ENCODE results near the gene AIRE. TPM values are rescaled to one million over a fixed set of nuclear protein-coding genes. Genes with fewer than 3 reads are reported as not detected.
A peak's percentile ranks its signal among the peaks of the same experiment; 100 is the strongest.

The AIRE gene
- total and polyA plus RNA-seq, 2 of the 13 experiments (the other 11 are each of a cell fraction or from before 2014, with no cell fraction given) = not detected

DNA sequence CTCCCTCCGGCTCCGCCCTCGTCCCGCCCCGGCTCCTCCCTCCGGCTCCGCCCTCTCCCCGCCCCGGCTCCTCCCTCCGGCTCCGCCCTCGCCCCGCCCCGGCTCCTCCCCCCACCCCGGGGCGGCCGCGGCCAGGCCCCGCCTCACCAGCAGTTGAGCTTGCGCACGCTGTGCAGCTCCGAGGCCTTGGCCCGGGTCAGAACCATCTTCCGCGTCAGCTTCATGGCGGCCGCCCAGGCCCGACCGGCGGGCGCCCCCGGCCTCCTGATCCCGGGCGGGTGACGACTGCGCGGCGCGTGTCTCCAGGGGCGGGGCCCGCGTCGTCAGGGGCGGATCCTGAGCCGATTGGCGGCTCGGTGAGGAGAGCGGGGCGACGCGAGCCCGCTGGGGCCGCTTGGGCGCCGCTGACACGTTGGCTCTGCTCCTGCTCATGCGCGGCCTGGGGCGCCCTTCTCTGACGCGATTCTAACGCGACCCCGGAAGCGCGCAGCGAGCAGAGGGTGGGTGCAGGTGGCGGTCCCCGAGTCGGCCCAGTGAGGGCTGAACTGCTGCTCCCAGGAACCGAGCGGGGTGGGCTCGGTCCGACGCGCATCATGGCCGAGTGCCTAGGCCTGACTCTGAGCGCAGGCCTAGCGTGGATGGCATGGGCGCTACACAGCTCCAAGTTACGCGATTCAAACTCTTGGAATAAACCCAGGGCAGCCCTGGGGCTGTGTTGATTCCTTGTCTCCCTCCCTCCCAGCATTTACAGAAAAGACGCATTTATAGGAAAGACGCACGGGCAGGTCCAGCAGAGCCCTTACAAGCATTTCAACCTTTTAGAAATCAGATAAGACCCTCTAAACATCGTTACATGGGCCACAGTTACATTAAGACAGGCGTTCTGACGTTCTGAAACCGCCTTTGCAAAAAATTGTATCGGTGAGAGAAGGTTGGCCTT lies 53.6 kb downstream of the AIRE start, which contains the start of gene CFAP410 (continued):
- TF ChIP-seq ZNF20 (CRISPR knock-in tag; IDR thresholded peaks at IDR 0.05) = no peak
- TF ChIP-seq SAP130 (CRISPR knock-in tag; IDR thresholded peaks at IDR 0.05; ENCODE audit: low read depth) = peak; percentile 99
- TF ChIP-seq ZNF235 (CRISPR knock-in tag; IDR thresholded peaks at IDR 0.05; ENCODE audit: borderline replicate concordance) = peak; percentile 76; the same call in 1 of the 2 replicates
- no peak for TF ChIP-seq U2AF2 (IDR thresholded peaks at IDR 0.05; ENCODE audit: low read depth, low read length)
- peak; percentile 35; the same call in 1 of the 2 replicates for TF ChIP-seq HNRNPUL1 (IDR thresholded peaks at IDR 0.05; ENCODE audit: low read depth, low read length)
- TF ChIP-seq ZNF256 (CRISPR knock-in tag; conservative IDR thresholded peaks at IDR 0.05) = 0 out of 2 replicates have a peak, but pooled peaks have one; percentile 47
- peak; percentile 69 for TF ChIP-seq HOXD1 (CRISPR knock-in tag; IDR thresholded peaks at IDR 0.05)
- TF ChIP-seq FOSL2 (CRISPR knock-in tag; IDR thresholded peaks at IDR 0.05) = peak; percentile 57; the same call in 1 of the 2 replicates
- TF ChIP-seq BCL6 (CRISPR knock-in tag; IDR thresholded peaks at IDR 0.05) = peak; percentile 56
- peak; percentile 100 for TF ChIP-seq KAT8 (CRISPR knock-in tag; IDR thresholded peaks at IDR 0.05)
- 0 out of 2 replicates have a peak, but pooled peaks have one; percentile 62 for TF ChIP-seq ZFP90 (CRISPR knock-in tag; IDR thresholded peaks at IDR 0.05; ENCODE audit: borderline replicate concordance)
- TF ChIP-seq, protein P1, sequence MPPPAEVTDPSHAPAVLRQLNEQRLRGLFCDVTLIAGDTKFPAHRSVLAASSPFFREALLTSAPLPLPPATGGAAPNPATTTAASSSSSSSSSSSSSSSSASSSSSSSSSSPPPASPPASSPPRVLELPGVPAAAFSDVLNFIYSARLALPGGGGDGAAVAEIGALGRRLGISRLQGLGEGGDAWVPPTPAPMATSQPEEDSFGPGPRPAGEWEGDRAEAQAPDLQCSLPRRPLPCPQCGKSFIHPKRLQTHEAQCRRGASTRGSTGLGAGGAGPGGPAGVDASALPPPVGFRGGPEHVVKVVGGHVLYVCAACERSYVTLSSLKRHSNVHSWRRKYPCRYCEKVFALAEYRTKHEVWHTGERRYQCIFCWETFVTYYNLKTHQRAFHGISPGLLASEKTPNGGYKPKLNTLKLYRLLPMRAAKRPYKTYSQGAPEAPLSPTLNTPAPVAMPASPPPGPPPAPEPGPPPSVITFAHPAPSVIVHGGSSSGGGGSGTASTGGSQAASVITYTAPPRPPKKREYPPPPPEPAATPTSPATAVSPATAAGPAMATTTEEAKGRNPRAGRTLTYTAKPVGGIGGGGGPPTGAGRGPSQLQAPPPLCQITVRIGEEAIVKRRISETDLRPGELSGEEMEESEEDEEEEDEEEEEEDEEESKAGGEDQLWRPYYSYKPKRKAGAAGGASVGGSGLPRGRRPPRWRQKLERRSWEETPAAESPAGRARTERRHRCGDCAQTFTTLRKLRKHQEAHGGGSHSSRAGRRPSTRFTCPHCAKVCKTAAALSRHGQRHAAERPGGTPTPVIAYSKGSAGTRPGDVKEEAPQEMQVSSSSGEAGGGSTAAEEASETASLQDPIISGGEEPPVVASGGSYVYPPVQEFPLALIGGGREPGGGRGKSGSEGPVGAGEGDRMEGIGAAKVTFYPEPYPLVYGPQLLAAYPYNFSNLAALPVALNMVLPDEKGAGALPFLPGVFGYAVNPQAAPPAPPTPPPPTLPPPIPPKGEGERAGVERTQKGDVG (CRISPR knock-in tag; IDR thresholded peaks at IDR 0.05; ENCODE audit: borderline replicate concordance) = peak; percentile 50; the same call in 1 of the 2 replicates
- TF ChIP-seq, protein P2, sequence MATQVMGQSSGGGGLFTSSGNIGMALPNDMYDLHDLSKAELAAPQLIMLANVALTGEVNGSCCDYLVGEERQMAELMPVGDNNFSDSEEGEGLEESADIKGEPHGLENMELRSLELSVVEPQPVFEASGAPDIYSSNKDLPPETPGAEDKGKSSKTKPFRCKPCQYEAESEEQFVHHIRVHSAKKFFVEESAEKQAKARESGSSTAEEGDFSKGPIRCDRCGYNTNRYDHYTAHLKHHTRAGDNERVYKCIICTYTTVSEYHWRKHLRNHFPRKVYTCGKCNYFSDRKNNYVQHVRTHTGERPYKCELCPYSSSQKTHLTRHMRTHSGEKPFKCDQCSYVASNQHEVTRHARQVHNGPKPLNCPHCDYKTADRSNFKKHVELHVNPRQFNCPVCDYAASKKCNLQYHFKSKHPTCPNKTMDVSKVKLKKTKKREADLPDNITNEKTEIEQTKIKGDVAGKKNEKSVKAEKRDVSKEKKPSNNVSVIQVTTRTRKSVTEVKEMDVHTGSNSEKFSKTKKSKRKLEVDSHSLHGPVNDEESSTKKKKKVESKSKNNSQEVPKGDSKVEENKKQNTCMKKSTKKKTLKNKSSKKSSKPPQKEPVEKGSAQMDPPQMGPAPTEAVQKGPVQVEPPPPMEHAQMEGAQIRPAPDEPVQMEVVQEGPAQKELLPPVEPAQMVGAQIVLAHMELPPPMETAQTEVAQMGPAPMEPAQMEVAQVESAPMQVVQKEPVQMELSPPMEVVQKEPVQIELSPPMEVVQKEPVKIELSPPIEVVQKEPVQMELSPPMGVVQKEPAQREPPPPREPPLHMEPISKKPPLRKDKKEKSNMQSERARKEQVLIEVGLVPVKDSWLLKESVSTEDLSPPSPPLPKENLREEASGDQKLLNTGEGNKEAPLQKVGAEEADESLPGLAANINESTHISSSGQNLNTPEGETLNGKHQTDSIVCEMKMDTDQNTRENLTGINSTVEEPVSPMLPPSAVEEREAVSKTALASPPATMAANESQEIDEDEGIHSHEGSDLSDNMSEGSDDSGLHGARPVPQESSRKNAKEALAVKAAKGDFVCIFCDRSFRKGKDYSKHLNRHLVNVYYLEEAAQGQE (IDR thresholded peaks at IDR 0.05; ENCODE audit: borderline replicate concordance in 1 of 2, low read depth in 1 of 2, low read length in 2 of 2) = no peak
- peak; percentile 49; the same call in 1 of the 2 replicates for TF ChIP-seq FOXO1 (CRISPR knock-in tag; IDR thresholded peaks at IDR 0.05)
- peak; percentile 35; the same call in 1 of the 2 replicates for TF ChIP-seq ZKSCAN1 (IDR thresholded peaks at IDR 0.05; ENCODE audit: low read length)
- TF ChIP-seq PHF20 (CRISPR knock-in tag; IDR thresholded peaks at IDR 0.05) = peak; percentile 99
- peak; percentile 23; the same call in 1 of the 2 replicates for TF ChIP-seq STAG1 (CRISPR knock-in tag; IDR thresholded peaks at IDR 0.05)
- TF ChIP-seq SRY (CRISPR knock-in tag; IDR thresholded peaks at IDR 0.05) = peak; percentile 18; the same call in 1 of the 2 replicates
- 0 out of 2 replicates have a peak, but pooled peaks have one; percentile 51 for TF ChIP-seq MIER3 (CRISPR knock-in tag; IDR thresholded peaks at IDR 0.05; ENCODE audit: borderline replicate concordance)
- peak; percentile 77 for TF ChIP-seq POLR2AphosphoS5 (IDR thresholded peaks at IDR 0.05; ENCODE audit: low read depth, low read length)
- TF ChIP-seq BORCS8-MEF2B (CRISPR knock-in tag; IDR thresholded peaks at IDR 0.05) = peak; percentile 86
- peak; percentile 84; the same call in 1 of the 2 replicates for TF ChIP-seq ZNF251 (CRISPR knock-in tag; IDR thresholded peaks at IDR 0.05)
- TF ChIP-seq IRX3 (CRISPR knock-in tag; IDR thresholded peaks at IDR 0.05; ENCODE audit: borderline replicate concordance, low read depth) = peak; percentile 56; the same call in 1 of the 2 replicates

Measured in HepG2 (cell line).